ENCODE data around the gene GUCD1. TPM values are rescaled to one million over a fixed set of nuclear protein-coding genes. Genes with fewer than 3 reads are reported as not detected.
"Not testable (repeated sequence)": the region's sequence is repeated elsewhere in the genome, so short reads cannot be mapped to it uniquely, and the experiment has no call there.

GUCD1 gene
- 100 to 1,000 TPM; 143 to 273 (median 168) TPM for total RNA-seq
- 100 to 1,000 TPM in 1 of 2 donors, 10 to 100 TPM in 1; 97.0 to 219 TPM for polyA plus RNA-seq
- long read RNA-seq, donor 1, transcript GUCD1-206 (6 exons, 3,613 nt): major isoform, 108 of 259 reads
- long read RNA-seq, donor 1, transcript GUCD1-204 (6 exons, 3,482 nt): minor isoform, 7 of 259 reads
- long read RNA-seq, donor 1, transcript GUCD1-212 (2 exons, 510 nt): minor isoform, 12 of 259 reads
- long read RNA-seq, donor 1, partial matches to known transcripts: 14 of 259 reads
- long read RNA-seq, donor 1, other reads (novel, unspliced or antisense): 111 of 259 reads
- long read RNA-seq, donor 2, transcript GUCD1-204 (6 exons, 3,482 nt): minor isoform, 9 of 230 reads
- long read RNA-seq, donor 2, transcript GUCD1-212 (2 exons, 510 nt): minor isoform, 16 of 230 reads
- long read RNA-seq, donor 2, transcript GUCD1-206 (6 exons, 3,613 nt): major isoform, 104 of 230 reads
- long read RNA-seq, donor 2, partial matches to known transcripts: 6 of 230 reads
- long read RNA-seq, donor 2, other reads (novel, unspliced or antisense): 88 of 230 reads
- long read RNA-seq, donor 3, transcript GUCD1-203 (6 exons, 1,606 nt): minor isoform, 15 of 372 reads
- long read RNA-seq, donor 3, transcript GUCD1-212 (2 exons, 510 nt): minor isoform, 19 of 372 reads
- long read RNA-seq, donor 3, transcript GUCD1-206 (6 exons, 3,613 nt): major isoform, 109 of 372 reads
- long read RNA-seq, donor 3, transcript GUCD1-204 (6 exons, 3,482 nt): minor isoform, 10 of 372 reads
- long read RNA-seq, donor 3, partial matches to known transcripts: 70 of 372 reads
- long read RNA-seq, donor 3, other reads (novel, unspliced or antisense): 144 of 372 reads

DNA sequence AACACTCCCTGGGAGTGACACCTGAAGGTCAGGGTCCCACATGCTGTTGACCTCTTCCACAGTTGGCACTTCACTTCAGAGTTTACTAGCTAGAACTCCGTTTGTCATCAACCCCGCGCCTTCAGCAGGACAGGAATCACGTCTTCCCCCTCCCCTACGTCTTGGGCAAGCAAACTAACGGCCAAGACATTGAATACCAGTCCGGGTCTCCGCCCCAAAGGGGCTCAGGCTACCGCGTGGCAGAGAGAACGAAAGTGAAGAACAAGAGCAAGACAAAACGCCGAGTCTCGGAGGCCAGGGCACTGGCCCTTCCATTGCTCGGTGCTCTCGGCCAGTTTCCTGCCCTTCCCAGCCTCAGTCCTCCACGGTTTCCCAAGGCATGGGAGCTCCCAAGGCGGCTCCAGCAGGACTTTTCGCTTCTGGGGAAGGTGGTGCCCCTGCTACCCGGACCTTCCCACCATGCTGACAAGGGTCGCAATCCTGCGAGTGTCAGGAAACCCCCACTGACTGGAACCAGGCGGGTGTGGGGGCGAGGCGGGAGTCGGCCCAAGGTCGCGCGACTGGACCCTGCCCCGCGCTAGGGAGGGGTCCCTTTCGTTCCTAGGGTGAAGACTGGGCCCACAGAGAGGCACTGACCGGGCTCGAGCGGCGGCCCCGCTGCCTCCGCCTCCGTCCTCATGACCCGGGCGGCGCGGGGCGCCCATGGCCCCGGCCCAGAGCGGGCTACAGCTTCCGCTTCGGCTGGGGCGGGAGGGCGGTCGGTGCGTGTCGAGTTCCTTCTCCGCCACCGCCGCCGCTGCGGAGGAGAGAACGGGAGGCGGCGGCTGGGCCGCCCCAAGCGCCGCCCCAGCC lies at the start of gene GUCD1:
TSS of gene GUCD1 (minus strand) at position 826 of the 852 bp plus-strand sequence. CDS start at position 679, 147 bp downstream.
- H3K36me3 ChIP-seq: peaks cover 0 to 37% (median 11%) of the 10 kb centered on the region in 9 donors
- no peak for DNase-seq
- H3K9me3 ChIP-seq: no peaks in the 10 kb centered on the region
- H3K4me3 ChIP-seq: peak within 1 kb of the TSS; percentile 68 to 100 (median 92)
- intact Hi-C loops (cut with DNase I): loop anchor here in 1 of 10 donors (10.0 kb wide), 1 partner anchor 640 kb away; no protein-coding TSS in a partner anchor
- H3K4me1 ChIP-seq: peaks cover 7 to 76% (median 70%) of the 10 kb centered on the region in 9 donors
- 0 to 1% methylated on average over 64 of the region's 64 CpGs for WGBS, 2 donors
- ATAC-seq: peak in 2 of 8 donors; percentile 0 to 27
- peak within 1 kb of the TSS; percentile 94 to 99 (median 98) for H3K27ac ChIP-seq
- no peak for TF ChIP-seq CTCF (IDR thresholded peaks at IDR 0.05)
- H3K27me3 ChIP-seq: no peaks in the 10 kb centered on the region

- ATAC-seq: peak in 2 of 8 donors; percentile 9 to 12
- H3K36me3 ChIP-seq; intact Hi-C loops (cut with DNase I); H3K27ac ChIP-seq; DNase-seq; H3K9me3 ChIP-seq; H3K27me3 ChIP-seq; H3K4me3 ChIP-seq: not testable (repeated sequence)
- WGBS, 2 donors: 28 to 30% methylated on average over 18 of the region's 18 CpGs
- H3K4me1 ChIP-seq: peaks cover 0 to 30% (median 8%) of the 10 kb centered on the region in 9 donors
- peak in 2 of 9 donors; percentile 5 to 25 for TF ChIP-seq CTCF (IDR thresholded peaks at IDR 0.05)
Measured at GRCh38 chr22:24603770-24604629, 49.1 kb upstream of the GUCD1 start.

- H3K27me3 ChIP-seq; H3K27ac ChIP-seq; H3K36me3 ChIP-seq; H3K9me3 ChIP-seq; H3K4me3 ChIP-seq; intact Hi-C loops (cut with DNase I); ATAC-seq; DNase-seq: not testable (repeated sequence)
- peaks cover 0 to 30% (median 8%) of the 10 kb centered on the region in 9 donors for H3K4me1 ChIP-seq
- 73 to 75% methylated on average over 21 to 22 of the region's 22 CpGs for whole genome bisulfite sequencing, 2 donors
Measured at GRCh38 chr22:24602847-24603769, 48.2 kb upstream of the GUCD1 start, which contains the start of gene GGT1. Gene GGT1, plus strand, starts transcription at chr22:24603193. Its CDS starts 7,889 bp downstream, at chr22:24611082.

- WGBS, 2 donors: 88 to 89% methylated on average over 11 of the region's 11 CpGs
- H3K27ac ChIP-seq; H3K27me3 ChIP-seq; ATAC-seq; H3K36me3 ChIP-seq; H3K9me3 ChIP-seq; DNase-seq; H3K4me3 ChIP-seq; intact Hi-C loops (cut with DNase I): not testable (repeated sequence)
- H3K4me1 ChIP-seq: peaks cover 0 to 25% (median 8%) of the 10 kb centered on the region in 9 donors
Measured at GRCh38 chr22:24602105-24602749, 47.3 kb upstream of the GUCD1 start.

All from heart right ventricle (tissue), 16 donors.